ENCODE data around the gene SNRPB.

SNRPB gene

GRCh38 chr20:2429051-2429450 lies 41.5 kb downstream of the SNRPB start:
- TF ChIP-seq CTCF (conservative IDR thresholded peaks at IDR 0.05; ENCODE audit: control insufficient read depth, insufficient read depth, low read depth, low read length): no peak
- no peak overlapping the region for H3K4me3 ChIP-seq (ENCODE audit: control insufficient read depth, low read depth, low read length)
- no peak for DNase-seq (ENCODE audit: low read depth)

DNA sequence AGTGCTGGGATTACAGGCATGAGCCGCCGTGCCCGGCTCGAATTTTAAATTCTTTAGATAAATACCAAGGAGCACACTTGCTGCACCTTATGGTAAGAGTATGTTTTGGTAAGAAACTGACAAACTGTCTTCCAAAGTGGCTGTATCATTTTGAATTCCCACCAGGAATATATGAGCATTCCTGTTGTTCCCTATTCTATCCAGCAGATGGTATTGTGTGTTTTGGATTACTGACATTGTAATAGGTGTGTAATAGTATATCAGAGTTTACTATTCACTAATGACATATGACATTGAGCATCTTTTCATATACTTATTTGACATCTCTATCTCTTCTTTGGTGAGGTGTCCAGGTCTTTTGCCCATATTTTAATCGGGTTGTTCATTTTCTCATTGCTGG lies 49.3 kb downstream of the SNRPB start:
- no peak overlapping the region for H3K4me3 ChIP-seq (ENCODE audit: control insufficient read depth, low read depth, low read length)
- DNase-seq (ENCODE audit: low read depth): peak; percentile 14
- TF ChIP-seq CTCF (conservative IDR thresholded peaks at IDR 0.05; ENCODE audit: control insufficient read depth, insufficient read depth, low read depth, low read length): peak; percentile 37

GRCh38 chr20:2420510-2420909 lies 50.1 kb downstream of the SNRPB start:
- no peak overlapping the region for H3K4me3 ChIP-seq (ENCODE audit: control insufficient read depth, low read depth, low read length)
- no peak for TF ChIP-seq CTCF (conservative IDR thresholded peaks at IDR 0.05; ENCODE audit: control insufficient read depth, insufficient read depth, low read depth, low read length)
- no peak for DNase-seq (ENCODE audit: low read depth)

DNA sequence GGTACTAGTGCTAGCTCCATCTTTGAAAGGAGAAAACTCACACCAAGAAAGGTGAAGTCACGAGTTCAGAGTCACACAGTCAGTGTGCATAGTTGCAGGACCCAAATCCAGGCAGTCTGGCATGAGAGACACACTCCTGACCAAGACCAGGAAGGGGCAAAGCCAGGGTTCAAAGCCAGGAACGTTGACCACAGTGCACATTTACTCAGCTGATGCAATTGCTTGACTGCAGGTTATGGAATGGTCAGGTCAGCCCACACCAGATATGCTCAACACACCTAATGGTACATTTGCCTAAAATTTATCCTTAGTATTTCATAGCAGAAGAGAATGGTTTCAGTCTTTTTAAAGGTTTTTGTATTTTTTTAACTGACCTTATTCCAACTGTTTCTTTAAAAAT lies 52.2 kb downstream of the SNRPB start:
- no peak for TF ChIP-seq CTCF (conservative IDR thresholded peaks at IDR 0.05; ENCODE audit: control insufficient read depth, insufficient read depth, low read depth, low read length)
- no peak for DNase-seq (ENCODE audit: low read depth)
- H3K4me3 ChIP-seq (ENCODE audit: control insufficient read depth, low read depth, low read length): no peak overlapping the region

GRCh38 chr20:2417213-2417541 lies 53.4 kb downstream of the SNRPB start:
- no peak for DNase-seq (ENCODE audit: low read depth)
- H3K4me3 ChIP-seq (ENCODE audit: control insufficient read depth, low read depth, low read length): no peak overlapping the region
- no peak for TF ChIP-seq CTCF (conservative IDR thresholded peaks at IDR 0.05; ENCODE audit: control insufficient read depth, insufficient read depth, low read depth, low read length)

GRCh38 chr20:2416541-2417212 lies 53.9 kb downstream of the SNRPB start:
- H3K4me3 ChIP-seq (ENCODE audit: control insufficient read depth, low read depth, low read length): no peak overlapping the region
- no peak for TF ChIP-seq CTCF (conservative IDR thresholded peaks at IDR 0.05; ENCODE audit: control insufficient read depth, insufficient read depth, low read depth, low read length)
- DNase-seq (ENCODE audit: low read depth): no peak

Measured in fibroblast of mammary gland (primary cell).